ENCODE results near the gene CEACAM3.

CEACAM3 gene

GRCh38 chr19:41847351-41848105, 51.1 kb downstream of the CEACAM3 start:
- no peak for DNase-seq

GRCh38 chr19:41848666-41849065, 52.3 kb downstream of the CEACAM3 start:
- DNase-seq = no peak

- no peak for DNase-seq
Measured at GRCh38 chr19:41849067-41849466, 52.7 kb downstream of the CEACAM3 start.

GRCh38 chr19:41850381-41850780, 54.0 kb downstream of the CEACAM3 start:
- no peak for DNase-seq

GRCh38 chr19:41851456-41851855, 55.1 kb downstream of the CEACAM3 start:
- no peak for DNase-seq

- no peak for DNase-seq
Measured at GRCh38 chr19:41853344-41853743, 57.0 kb downstream of the CEACAM3 start.

GRCh38 chr19:41853768-41854167, 57.4 kb downstream of the CEACAM3 start:
- DNase-seq = no peak

- no peak for DNase-seq
Measured at GRCh38 chr19:41859213-41859617, 62.8 kb downstream of the CEACAM3 start.

GRCh38 chr19:41859618-41860418, 63.4 kb downstream of the CEACAM3 start, which contains the start of gene RPS19:
RPS19 (plus strand) TSS chr19:41860255; CDS start chr19:41860775, 520 bp downstream.
- DNase-seq = peak; percentile 97

- DNase-seq = no peak
Measured at GRCh38 chr19:41860419-41861115, 64.2 kb downstream of the CEACAM3 start.
